ENCODE results near the gene TIGD3.
"Not testable (repeated sequence)": the region's sequence is repeated elsewhere in the genome, so short reads cannot be mapped to it uniquely, and the experiment has no call there.

Gene TIGD3

DNA sequence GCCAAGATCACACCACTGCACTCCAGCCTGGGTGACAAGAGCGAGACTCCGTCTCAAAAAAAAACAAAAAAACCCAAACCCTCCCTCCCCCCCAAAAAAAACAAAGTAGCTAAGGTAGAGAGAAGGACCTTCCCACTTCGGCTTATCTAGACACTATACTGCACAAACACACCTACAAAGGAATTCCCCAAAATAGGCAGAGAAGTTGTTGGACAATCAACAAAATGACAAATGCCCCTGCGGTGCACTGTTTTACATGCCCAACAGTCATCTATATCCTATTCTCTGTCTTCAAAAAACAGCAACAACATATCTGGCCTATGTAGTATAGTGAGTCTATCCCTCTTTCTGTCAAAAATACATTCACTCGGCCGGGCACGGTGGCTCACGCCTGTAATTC lies 27.5 kb upstream of the TIGD3 start:
- no peak for DNase-seq

DNA sequence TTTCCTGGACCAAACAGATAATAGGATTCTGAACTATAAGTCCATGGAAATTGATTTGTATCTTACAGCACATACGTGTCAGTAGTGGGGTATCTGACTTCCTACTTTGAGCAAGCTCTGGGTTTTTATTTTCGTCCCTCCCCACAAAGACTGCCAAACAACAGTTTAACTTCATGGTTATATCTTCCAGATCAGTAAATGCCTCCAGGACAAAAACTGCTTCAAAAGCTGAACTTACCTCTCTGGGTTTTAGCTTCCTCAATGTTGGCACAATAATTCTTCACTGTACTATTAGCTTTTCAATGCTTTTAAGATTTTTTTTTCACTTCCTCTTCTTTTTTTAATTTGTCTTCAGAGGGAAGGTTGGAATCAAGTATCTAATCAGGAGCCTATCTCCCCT lies 25.1 kb upstream of the TIGD3 start:
- no peak for DNase-seq

DNA sequence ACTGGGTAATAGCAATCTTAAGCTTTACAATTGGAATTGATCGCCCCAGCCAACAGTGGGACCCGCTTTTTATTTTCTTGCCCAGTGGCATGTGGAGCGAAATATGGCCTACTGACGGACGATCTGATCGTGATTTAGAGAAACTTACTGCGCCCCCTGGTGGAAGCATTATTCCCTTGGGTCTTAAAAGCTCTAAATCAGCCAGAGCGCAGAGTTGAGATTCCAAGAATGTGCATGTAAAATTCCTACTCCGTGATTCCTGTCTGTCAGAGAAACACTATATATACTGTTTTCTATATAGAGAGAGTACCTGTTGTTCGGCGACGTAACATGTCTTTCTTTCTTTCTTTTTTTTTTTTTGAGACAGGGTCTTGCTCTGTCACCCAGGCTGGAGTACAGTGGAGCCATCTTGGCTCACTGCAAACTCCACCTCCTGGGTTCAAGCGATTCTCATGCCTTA lies 24.6 kb upstream of the TIGD3 start:
- DNase-seq, result peak; percentile 85

DNA sequence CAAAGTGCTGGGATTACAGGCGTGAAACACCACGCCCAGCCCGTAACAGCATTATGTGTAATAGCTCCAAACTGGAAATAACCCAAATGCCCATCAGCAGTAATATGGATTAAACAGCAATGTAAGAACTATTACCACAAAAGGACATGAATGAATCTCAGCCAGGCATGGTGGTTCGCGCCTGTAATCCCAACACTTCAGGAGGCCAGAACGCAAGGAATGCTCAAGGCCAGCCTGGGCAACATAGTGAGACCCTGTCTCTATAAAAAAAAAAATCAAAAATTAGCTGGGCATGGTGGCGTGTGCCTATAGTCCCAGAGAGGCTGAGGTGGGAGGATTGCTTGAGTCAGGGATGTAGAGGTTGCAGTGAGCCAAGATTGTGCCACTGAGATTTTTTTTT lies 24.0 kb upstream of the TIGD3 start:
- DNase-seq, result no peak

DNA sequence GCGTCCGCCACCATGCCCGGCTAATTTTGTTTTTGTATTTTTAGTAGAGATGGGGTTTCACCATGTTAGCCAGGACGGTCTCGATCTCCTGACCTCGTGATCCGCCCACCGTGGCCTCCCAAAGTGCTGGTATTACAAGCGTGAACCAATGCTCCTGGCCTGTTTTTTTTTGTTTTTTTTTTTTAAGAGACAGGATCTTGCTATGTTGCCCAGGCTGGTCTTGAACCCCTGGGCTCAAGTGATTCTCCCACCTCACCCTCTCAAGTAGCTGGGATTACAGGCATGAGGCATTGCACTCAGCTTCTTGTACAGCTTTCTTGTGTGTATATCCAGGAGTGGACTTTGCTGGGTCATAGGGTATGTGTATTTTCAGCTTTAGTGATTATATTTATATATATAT lies 22.0 kb upstream of the TIGD3 start:
- not testable (repeated sequence) for DNase-seq

DNA sequence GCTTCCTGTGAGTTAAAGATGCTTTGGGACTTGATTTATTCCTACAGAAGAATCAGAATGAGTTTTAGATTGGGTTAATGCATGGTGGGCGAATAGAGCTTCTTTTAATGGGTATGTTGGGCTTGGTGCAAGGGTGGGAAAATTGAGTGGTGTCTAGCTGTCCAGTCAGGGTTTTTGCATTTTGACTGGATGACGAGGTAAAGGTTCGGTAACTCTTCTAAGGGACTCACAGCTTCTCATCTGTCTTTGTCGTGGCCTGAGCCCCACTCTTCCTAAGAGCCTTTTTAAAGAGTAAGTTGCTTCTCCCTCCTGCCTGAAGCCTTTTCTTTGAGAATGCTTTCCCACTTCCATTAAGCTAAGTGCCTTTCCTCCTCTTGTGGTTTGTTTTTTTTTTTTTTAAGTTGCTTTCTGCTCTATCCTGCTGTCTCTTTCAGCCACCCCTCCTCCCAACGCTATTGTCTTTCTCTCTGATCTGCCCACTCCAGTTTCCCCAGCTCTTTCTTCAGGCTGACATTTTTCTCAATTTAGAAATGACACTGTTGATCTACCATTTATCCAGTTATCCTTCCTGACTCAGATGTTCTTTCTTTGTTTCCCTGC lies 19.8 kb upstream of the TIGD3 start:
- no peak for DNase-seq

DNA sequence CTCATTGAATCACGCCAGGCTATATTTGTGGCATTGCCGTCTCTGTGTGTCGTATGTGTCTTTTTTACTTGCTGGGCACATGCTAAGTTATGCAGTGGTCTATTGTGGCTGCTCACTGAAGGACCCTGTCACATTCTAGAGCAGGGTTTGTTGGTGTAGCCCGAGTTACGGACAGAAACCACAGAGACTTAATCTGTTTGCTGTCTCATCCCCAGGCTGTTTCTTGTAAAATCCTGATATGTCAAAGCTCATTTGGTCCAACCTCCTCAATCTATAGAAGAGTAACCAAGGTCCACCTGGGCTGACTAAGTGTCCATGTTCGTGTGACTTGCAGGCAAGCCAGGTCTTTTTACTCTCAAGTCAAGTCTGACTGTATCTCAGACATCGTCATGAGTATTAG lies 15.9 kb upstream of the TIGD3 start:
- DNase-seq, result no peak

DNA sequence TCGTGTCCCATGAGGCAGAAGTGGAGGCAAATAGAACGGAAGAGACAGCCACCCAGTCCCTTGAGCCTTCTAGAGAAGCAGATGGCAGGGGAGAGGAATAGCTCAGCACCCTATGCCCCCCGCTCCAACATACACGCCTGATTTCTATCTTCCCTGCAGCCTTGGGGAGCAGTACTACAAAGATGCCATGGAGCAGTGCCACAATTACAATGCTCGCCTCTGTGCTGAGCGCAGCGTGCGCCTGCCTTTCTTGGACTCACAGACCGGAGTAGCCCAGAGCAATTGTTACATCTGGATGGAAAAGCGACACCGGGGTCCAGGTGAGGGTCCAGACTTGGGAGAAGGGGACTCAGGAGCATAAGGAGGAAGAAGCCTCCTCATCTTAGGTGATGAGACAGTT lies 14.3 kb upstream of the TIGD3 start:
- no peak for DNase-seq

DNA sequence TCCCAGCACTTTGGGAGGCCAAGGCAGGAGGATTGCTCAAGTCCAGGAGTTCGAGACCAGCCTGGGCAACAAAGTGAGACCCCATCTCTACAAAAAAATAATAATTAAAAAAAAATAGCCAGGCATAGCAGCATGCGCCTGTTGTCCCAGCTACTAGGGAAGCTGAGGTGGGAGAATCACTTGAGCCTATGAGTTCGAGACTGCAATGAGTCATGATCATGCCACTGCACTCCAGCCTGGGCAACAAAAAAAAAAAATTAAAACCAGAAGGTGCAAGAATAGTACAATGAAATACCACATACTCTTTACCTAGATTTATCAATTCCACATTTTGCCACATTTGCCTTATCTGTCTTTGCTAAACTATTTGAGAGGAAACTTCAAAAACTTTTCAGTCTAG lies 12.7 kb upstream of the TIGD3 start:
- DNase-seq, result no peak

DNA sequence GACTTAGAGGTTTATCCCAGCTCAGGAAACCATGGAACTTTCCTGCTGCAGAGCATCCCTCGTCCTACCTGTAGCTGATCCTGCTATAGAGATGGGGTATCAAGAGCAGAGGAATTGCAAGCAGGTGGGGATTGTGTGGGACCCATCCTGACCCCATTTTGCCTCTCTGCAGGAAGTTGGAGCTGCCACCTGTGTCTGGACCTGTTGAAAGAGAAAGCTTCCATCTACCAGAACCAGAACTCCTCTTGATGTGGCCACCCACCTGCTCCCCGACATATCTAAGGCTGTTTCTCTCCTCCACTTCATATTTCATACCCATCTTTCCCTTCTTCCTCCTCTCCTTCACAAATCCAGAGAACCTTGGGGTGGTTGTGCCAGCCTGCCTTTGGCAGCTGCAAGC lies 3.0 kb upstream of the TIGD3 start:
- DNase-seq, result no peak

DNA sequence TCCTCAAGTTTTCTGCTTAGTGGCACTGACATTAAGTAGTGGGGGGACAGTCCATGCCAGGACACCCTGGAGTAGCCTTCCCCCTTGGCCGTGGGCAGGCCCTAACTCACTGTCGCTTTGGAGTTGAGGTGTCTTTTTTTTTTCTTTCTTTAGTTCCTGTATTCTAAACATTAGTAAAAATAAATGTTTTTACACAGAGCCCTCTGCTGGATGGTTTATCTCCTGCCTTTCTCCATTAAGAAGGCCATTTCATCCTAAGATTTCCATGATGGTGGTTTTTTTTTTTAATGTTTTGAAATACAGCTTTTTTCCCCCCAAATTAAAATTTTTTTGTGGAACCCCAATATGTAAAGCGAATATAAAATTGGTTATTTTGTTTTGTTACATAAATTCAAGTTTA lies 1.8 kb upstream of the TIGD3 start:
- no peak for DNase-seq

DNA sequence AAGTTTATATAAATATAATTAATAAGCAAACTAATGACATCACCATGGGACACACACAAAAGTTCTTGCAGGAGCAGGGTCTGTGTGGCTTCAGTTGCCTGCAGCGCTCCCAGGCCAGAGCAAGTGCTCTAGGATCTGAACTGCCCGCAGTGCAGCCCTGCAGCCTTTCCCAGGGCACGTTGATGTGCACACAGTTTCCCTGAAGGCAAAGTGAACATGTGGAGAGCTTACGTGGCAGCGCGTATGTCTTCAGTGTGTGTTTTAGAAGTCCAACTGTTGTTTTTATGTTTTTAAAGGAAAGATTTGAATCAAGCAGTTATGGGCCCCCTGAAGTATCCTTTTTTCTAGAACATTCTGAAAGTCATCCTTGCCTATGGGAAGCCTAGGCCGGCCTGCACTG lies 1.2 kb upstream of the TIGD3 start:
- no peak for DNase-seq

DNA sequence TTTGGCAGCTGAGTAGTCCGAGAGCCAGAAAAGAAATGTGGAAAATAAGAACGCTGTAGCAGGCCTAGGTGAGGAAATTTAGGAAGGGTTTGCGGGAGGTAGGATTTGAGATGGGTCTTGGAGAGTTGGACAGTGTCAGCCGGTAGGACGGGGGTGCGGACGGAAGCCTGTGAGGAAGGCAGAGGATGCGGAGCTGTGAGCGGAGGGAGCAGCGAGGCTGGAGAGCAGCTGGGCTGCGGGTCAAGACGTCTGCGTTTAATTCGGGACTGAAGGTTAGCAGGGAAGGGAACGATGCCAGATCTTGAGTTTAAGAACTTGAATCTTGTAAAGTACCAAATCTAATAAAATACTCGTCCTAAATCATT lies 669 bp upstream of the TIGD3 start:
- DNase-seq, result peak; percentile 69

DNA sequence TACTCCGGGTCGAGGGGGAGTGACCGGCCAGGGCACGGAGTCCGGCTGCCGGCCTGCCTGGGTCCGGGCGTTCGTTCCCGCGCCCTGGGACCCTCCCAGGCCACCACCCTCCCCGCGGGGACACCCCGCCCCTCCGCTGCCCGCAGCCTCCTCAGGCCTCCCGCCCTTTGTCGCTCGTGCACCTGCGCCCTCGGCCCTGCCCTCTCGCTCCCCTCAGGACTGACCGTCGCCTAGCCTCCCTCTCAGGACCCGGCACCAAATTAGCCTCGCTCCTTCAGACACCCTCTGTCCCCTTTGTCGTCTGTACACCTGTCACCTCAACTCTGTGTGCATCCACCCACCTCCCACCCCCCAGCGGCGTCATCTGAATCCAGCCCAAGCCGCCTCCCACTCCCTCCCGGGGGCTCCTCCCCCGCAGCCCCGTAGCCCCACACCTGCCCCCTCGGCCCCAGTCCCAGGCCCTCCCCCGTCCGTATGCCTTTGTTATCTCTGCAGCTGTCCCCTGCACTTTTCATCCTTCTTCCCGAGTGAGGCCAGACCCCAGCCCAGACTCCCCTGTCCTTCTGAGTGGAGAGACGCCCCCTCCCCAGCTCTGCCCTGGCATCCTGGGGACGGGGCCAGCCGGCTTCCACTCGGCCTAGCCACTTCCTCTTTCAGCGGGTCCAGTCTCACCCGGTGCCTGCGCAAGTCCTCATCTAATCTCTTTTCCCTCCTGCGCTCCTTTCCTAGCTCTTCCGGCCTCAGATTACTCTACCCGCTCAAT lies 643 bp downstream of the TIGD3 start:
- DNase-seq, result no peak

DNA sequence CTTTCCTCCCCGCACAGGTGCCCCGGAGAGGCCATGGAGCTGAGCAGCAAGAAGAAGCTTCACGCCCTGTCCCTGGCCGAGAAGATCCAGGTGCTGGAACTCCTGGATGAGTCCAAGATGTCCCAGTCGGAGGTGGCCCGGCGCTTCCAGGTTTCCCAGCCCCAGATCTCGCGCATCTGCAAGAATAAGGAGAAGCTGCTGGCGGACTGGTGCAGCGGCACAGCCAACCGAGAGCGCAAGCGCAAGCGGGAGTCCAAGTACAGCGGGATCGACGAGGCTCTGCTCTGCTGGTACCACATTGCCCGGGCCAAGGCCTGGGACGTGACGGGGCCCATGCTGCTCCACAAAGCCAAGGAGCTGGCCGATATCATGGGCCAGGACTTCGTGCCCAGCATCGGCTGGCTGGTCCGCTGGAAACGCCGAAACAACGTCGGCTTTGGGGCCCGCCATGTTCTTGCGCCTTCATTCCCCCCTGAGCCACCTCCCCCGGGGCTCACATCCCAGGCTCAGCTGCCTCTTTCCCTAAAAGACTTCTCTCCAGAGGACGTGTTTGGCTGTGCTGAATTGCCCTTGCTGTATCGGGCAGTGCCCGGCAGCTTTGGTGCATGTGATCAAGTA lies 1.3 kb downstream of the TIGD3 start:
- DNase-seq, result no peak

DNA sequence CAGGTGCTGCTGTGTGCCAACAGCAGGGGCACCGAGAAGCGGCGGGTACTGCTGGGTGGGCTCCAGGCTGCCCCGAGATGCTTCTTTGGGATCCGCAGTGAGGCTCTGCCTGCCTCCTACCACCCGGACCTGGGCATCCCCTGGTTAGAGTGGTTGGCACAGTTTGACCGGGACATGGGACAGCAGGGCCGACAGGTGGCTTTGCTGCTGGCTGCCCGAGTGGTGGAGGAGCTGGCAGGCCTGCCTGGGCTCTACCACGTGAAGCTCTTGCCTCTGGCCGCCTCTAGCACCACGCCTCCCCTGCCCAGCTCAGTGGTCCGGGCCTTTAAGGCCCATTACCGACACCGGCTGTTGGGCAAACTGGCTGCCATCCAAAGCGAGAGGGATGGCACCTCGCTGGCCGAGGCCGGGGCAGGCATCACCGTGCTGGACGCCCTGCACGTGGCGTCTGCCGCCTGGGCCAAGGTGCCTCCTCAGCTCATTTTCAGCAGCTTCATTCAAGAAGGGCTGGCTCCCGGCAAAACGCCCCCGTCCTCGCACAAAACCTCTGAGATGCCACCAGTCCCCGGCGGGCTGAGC lies 1.9 kb downstream of the TIGD3 start:
- no peak for DNase-seq

DNA sequence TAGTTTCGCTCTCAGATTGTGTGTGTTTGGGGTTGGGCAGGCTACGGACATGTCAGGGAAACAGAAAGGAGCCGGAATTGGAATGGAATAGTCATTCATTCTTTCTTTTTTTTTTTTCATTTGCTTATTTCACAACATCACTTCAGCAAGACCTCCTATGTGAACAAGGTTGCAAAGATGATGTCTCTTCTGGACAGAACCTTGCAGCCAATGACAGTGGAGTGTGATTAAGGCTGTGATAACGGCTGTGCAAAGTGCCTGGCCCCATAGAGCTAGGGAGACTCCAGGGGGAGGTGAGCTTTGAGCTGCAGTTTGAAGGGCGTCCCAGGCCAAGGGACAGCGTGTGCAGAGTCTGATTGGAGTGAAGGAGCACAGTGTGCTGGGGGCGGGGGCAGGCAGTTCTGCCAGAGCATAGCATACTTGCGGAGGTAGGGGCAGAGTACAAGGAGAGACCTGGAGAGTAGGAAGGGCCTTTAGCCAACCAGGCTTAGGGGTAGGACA lies 3.4 kb downstream of the TIGD3 start:
- DNase-seq, result no peak

DNA sequence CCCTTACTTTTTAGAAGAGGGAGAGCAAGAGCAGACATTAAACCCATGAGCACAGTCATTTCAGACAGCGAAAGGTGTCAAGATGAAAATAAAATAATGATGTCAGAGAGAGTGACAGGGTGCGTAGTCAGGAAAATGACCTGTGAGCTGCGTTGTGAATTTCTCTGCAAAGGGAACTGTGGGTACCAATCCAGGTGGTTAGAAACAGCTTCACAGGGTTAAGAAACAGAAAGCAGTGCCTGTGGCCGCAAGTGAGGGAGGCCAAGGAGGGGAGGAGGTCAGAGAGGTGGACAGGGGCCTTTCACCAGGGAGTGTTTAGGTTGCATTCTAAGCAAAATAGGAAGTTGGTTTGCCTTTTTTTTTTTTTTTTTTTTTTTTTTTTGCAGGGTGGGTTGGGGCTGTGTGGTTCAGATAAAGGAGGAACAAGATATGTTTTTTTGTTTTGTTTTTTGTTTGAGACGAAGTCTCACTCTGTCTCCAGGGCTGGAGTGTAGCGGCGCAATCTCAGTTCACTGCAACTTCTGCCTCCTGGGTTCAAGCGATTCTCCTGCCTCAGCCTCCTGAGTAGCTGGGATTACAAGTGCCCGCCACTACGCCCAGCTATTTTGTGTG lies 7.9 kb downstream of the TIGD3 start:
- no peak for DNase-seq

DNA sequence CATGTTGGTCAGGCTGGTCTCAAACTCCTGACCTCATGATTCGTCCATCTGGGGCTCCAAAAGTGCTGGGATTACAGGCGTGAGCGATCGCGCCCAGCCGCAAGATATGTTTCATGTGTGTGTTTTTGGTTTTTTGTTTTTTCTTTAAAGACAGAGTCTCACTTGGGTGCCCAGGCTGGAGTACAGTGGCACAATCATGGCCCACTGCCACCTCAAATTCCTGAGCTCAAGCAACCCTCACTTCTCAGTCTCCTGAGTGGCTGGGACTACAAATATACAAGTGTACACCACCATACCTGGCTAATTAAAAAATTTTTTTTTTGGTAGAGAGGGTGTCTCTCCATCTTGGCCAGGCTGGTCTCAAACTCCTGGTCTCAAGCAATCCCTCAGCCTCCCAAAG lies 8.4 kb downstream of the TIGD3 start:
- DNase-seq, result no peak

DNA sequence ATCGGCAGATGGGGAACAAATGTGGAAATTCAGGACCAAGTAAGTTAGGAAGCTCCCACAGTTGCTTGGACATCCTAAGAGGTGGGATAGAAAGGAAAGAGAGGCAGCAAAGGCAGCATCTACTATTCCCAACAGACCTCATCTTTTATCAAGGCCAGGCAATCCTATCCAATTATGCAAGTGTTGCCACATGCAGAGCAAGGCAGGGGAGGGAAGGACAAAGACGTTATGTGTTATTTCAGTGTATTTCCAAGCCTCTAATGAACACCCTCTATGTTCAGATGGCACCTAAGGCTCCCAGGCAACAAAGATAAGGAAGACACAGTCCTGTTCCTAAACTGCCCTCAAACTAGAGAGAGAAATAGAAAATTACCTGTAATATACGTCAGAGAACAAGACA lies 9.2 kb downstream of the TIGD3 start:
- no peak for DNase-seq

DNA sequence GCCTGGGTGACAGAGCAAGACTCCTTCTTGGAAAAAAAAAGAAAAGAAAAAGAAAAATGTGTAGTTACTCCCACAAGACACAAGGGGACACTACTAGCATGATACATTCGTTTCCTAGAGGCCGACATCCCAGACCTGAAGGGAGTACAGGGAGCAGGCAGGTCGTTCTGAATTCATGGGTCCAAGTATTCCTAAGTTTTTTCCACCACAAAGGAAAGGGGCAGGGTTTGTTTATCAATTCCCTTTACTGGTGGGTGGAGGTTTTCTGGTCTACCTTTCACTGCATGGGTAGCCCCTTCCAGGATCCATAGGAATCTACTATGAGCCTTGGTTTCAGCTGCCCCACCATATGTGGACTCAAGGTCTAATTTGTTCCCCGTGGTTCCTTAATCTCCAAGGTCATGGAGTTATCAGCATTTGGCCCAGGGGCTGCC lies 11.8 kb downstream of the TIGD3 start:
- DNase-seq, result peak; percentile 79

DNA sequence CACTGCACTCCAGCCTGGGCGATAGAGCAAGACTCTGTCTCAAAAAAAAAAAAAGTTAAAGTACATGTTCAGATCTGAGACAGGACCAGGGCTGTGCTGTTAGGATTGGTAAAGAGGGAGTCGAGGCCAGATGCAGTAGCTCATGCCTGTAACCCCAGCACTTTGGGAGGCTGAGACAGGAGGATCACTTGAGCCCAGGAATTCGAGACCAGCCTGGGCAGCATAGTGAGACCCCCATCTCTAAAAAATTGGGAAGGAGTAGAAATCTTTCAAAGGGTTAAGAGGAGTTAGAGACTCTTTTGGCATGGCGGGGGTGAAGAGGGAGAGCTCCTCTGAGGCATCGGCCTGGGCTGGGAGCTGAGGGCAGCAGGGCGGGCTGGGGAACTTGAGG lies 16.1 kb downstream of the TIGD3 start:
- no peak for DNase-seq

DNA sequence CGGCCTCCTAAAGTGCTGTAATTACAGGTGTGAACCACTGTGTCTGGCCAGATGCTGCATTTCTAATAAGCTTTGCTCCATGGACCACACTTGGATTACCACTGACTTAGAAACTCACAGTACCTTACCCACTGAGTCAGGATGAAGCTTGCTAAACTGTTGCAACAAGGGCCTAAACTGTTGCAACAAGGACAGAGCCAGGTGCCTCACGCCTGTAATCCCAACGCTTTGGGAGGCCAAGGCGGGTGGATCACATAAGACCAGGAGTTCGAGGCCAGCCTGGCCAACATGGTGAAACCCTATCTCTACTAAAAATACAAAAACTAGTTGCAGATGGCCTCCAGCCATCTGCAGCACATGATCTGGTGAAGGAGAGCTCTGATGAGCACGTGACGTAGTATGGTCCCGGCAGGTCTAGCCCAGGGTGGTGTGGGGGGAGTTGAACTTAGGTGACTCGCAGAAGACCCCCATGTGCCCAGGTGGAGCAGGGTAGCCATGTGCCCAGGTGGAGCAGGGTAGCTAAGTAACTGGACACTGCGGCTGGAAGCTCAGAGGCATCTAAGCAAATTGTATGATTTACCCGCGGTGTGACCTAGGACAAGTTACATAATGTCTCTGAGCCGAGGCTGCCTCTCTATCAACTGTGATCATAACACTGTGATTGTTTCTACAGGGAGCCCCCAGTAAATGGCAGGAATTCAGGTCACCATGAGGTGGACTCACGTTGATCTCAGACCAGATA lies 19.5 kb downstream of the TIGD3 start:
- DNase-seq, result no peak
